Choroid plexus epithelial cell (primary cell): Measurements from ENCODE around the gene SLC6A7.

Experiments
- DNase-seq: peaks from one replicate; pipeline ENCODE4 v3.0.0-alpha.2; 2010; ENCODE audit warnings: low read depth
- H3K4me3 ChIP-seq: 2 replicates; pipeline ENCODE4 v1.5.1; 2011; ENCODE audit warnings: low read depth, mild to moderate bottlenecking, control low read depth, low read length, moderate library complexity
- TF ChIP-seq, protein P1 (sequence below): conservative IDR thresholded peaks from 2 replicates; pipeline ENCODE4 v1.5.1; 2011; ENCODE audit warnings: low read depth, mild to moderate bottlenecking, control low read depth, inconsistent platforms, low read length, moderate library complexity

Gene SLC6A7

DNA sequence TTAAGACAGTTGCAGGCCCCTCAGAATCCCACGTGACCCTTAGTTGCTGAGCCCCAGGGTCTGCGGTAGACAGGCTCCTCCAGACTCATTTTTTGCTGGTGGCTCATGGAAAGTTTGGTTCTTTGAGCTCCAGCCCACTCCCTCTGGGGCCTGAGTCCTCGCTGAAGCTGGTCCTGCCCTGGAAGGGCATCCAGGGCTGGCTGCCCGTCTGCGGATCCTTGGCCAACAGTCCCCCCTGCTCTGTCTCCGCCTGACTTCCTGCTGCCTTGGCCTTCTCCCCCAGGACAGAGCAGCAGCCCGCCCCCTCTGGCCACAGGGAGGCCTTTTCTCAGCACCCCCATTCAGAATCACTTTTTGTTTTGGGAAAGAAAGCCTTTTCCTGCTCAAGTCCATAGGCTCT lies 24.4 kb downstream of the SLC6A7 start:
- TF ChIP-seq, protein P1, sequence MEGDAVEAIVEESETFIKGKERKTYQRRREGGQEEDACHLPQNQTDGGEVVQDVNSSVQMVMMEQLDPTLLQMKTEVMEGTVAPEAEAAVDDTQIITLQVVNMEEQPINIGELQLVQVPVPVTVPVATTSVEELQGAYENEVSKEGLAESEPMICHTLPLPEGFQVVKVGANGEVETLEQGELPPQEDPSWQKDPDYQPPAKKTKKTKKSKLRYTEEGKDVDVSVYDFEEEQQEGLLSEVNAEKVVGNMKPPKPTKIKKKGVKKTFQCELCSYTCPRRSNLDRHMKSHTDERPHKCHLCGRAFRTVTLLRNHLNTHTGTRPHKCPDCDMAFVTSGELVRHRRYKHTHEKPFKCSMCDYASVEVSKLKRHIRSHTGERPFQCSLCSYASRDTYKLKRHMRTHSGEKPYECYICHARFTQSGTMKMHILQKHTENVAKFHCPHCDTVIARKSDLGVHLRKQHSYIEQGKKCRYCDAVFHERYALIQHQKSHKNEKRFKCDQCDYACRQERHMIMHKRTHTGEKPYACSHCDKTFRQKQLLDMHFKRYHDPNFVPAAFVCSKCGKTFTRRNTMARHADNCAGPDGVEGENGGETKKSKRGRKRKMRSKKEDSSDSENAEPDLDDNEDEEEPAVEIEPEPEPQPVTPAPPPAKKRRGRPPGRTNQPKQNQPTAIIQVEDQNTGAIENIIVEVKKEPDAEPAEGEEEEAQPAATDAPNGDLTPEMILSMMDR, result peak; percentile 31
- peak; percentile 52 for DNase-seq
- no peak overlapping the region for H3K4me3 ChIP-seq

DNA sequence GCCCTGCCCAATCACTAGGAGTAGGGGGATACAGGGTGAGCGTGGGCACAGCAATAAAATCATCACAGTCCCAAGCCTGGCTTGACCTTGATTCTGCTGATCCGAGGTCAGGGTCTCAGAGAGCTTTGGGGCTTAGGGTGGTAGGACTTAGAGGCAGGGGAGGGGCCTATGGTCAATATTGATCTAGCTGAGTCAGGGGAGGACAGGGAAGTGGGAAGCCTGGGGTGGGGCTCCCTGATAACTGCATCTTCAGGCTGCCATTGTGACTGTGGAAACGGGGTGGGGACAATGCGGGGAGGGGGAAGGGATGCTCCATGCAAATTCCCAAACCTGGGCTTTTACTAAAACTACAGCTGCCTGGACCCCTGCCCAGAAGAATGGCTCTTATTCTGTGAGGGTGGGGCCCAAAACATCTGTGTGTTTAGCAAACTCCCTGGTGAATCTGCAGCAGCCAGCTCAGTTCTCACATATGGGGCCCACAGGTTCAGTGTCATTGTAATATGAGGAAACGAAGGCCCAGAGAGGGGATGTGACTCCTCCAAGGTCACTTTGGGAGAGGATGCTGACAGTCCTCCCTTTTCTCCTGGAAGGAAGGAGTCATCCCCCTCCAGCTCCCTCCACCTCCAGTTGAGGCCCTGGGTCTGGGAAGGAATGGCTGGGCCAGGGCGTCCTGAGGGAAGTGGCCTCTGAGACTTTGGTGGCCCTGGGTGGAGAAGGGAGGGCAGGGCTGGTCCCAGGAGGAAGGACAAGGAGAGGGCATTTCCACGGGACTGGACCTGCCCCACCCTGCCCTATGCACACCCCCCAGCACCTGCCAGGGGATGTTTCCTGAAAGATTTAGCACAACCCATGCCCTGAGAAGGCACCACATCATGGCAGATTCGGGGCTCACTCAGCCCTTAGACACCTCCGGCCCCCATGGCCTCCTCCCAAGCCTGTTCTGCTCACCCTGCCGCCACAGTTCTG lies 26.4 kb downstream of the SLC6A7 start:
- TF ChIP-seq, protein P1, result no peak
- DNase-seq, result no peak
- no peak overlapping the region for H3K4me3 ChIP-seq

DNA sequence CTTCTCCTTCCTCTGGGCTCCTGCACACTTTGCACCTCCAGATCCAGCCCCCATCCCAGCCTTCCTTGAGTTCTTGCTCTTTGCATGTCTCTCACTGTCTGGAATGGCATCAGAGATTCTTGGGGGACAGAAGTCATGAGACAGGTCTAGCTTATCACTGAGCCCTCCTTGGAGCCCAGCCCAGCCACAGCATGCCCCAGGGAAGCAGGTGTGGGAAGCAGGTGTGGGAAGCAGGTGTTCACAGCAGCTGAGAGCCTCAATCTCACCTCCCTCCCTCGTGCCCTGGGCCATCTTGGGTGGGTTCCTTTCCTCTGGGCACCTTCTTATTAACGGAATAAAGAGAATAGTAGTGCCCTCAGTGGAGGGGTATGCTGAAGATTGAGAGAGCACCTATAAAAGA lies 27.2 kb downstream of the SLC6A7 start:
- DNase-seq, result no peak
- H3K4me3 ChIP-seq, result no peak overlapping the region
- TF ChIP-seq, protein P1, result no peak

DNA sequence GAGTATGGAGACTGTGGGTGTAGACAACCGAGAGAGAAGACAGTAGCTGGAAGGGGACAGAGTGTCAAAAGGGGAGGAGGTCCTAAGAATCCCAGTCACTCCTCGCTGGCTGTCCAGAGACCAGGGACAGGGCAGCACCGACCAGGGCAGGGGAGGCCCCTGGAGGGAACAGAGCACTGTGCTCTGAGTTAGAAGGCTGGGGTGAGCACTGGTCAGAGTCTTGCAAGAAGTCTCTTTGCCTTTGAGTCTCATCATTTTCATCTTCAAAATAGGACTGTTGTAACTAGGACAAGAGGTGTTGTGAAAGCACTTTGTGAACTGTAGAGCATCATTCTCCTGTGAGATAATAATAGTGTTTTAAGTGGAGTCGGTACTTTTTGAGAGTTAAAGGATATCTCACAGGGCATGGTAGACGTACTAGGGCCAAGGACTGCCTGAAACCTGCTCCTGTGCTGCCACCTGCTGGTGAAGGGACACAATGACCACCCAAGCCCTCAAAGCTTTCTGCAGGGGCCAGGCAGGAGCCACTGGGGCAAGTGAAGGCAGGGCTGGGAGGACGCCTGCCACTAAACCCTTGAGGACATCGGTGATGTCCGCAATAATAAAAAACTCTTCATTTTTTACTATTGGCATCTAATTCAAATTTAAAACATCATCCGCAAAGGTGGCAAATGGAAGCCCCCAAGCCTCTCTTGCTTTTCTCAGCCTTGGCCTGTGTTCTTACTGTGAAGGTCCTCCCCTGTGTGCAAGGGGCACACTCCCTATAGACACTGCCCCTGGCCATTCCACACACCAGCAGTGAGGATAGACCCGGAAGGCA lies 28.2 kb downstream of the SLC6A7 start:
- H3K4me3 ChIP-seq, result no peak overlapping the region
- TF ChIP-seq, protein P1, result peak; percentile 83
- DNase-seq, result peak; percentile 90

DNA sequence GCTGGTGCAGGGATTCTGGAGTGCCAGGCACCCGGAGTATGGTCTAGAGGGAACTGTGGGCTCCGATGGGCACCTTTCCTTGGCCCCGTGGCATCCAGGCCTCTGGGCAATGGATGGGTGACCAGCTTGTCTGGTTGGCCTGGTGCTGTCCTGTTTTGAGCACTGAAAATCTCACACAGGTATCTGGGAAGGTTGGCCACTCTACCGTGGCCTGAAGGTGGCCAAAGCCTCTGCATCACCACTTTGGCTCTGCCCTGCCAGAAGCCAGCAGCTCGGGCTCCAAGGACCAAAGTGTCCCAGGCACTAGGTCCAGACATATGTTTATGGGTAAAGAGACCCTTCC lies 28.8 kb downstream of the SLC6A7 start:
- DNase-seq, result no peak
- TF ChIP-seq, protein P1, result no peak
- H3K4me3 ChIP-seq, result no peak overlapping the region

DNA sequence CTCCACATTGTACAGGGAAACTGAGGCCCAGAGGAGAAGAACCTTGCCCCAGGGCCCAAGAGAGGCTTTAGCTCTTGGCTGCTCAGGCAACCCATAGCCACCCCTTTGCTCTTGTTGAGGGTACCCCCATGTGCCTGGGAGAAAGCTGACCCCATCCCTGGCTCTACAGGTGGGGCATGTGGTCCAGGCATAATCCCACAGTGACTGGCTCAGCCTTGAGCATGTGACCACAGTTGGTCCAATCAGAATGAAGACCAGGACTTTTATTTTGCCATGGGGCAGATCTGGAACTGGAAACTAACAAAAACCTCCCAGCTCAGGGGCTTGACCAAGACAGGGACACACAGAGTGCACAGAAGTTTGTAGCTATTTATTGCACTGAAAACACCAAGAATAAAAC lies 29.3 kb downstream of the SLC6A7 start:
- TF ChIP-seq, protein P1, result no peak
- H3K4me3 ChIP-seq, result no peak overlapping the region

More for the DNA sequence above, 29.3 kb downstream of the SLC6A7 start:
- peak; percentile 39 for DNase-seq
